Common myeloid progenitor, CD34-positive (primary cell): Measurements from ENCODE around the gene L3MBTL1.

Source experiments
- CTCF ChIA-PET: fragments of 350-600 bp; sonication (Branson Sonifier 250); formaldehyde crosslinking; loops from one replicate; lab custom pipeline; 2021; ENCODE audit warnings: antibody characterized with exemption; lab: Charles Lee
- POLR2A ChIA-PET: fragments of 350-600 bp; sonication (Branson Sonifier 250); formaldehyde crosslinking; loops from one replicate; lab custom pipeline; 2021; ENCODE audit warnings: antibody characterized with exemption; lab: Charles Lee
- DNase-seq, 3 donors: peaks; one replicate each; pipeline versions ENCODE4 v3.0.0 to v3.0.0-alpha.2; 2013
- H3K27ac ChIP-seq, 2 experiments: 1 replicate in 1 of 2; 2 replicates in 1 of 2; pipeline ENCODE4 v1.7.0; 2013; ENCODE audit warnings: inconsistent platforms in 2 of 2, low read length in 2 of 2, mild to moderate bottlenecking in 2 of 2, low read depth in 1 of 2, moderate library complexity in 1 of 2; ENCODE audit not compliant: severe bottlenecking in 2 of 2, insufficient read depth in 1 of 2, poor library complexity in 1 of 2
- H3K27me3 ChIP-seq, 5 experiments: replicated peaks in 2 of 5; 1 replicate in 3 of 5; 2 replicates in 2 of 5; pipeline versions ENCODE4 v1.6.1 to v1.7.0; 2013; ENCODE audit warnings: low read length in 4 of 5, mild to moderate bottlenecking in 2 of 5, moderate library complexity in 2 of 5, inconsistent platforms in 1 of 5; ENCODE audit not compliant: insufficient read depth in 5 of 5, control insufficient read depth in 4 of 5
- H3K36me3 ChIP-seq, 4 experiments: 1 replicate in 2 of 4; 2 replicates in 2 of 4; pipeline versions ENCODE4 v1.6.1 to v1.7.0; 2013; ENCODE audit warnings: low read length in 3 of 4, control low read depth in 1 of 4, mild to moderate bottlenecking in 1 of 4; ENCODE audit not compliant: control insufficient read depth in 4 of 4, insufficient read depth in 4 of 4
- H3K4me1 ChIP-seq, 4 experiments: 1 replicate in 3 of 4; 2 replicates in 1 of 4; pipeline versions ENCODE4 v1.6.1 to v1.7.1; 2013; ENCODE audit warnings: low read length in 3 of 4, mild to moderate bottlenecking in 3 of 4, control low read depth in 1 of 4, inconsistent platforms in 1 of 4, moderate library complexity in 1 of 4; ENCODE audit not compliant: control insufficient read depth in 4 of 4, insufficient read depth in 4 of 4; ENCODE audit errors: control extremely low read depth in 1 of 4
- H3K4me3 ChIP-seq, 7 experiments: 1 replicate in 4 of 7; 2 replicates in 3 of 7; pipeline versions ENCODE4 v1.5.1 to v1.7.0; 2013; ENCODE audit warnings: mild to moderate bottlenecking in 7 of 7, low read length in 6 of 7, moderate library complexity in 6 of 7, inconsistent platforms in 2 of 7, low read depth in 2 of 7, control low read depth in 1 of 7; ENCODE audit not compliant: insufficient read depth in 4 of 7, control insufficient read depth in 1 of 7; ENCODE audit errors: extremely low read depth in 1 of 7
- H3K9me3 ChIP-seq, 5 experiments: 1 replicate in 4 of 5; 2 replicates in 1 of 5; pipeline versions ENCODE4 v1.6.1 to v1.7.1; 2013; ENCODE audit warnings: low read length in 4 of 5, mild to moderate bottlenecking in 2 of 5, inconsistent platforms in 1 of 5, low read depth in 1 of 5, moderate library complexity in 1 of 5; ENCODE audit not compliant: control insufficient read depth in 4 of 5, insufficient read depth in 2 of 5; ENCODE audit errors: control extremely low read depth in 1 of 5
- WGBS: methylation state at CpG from one replicate; pipeline ENCODE4 v1.1.5; 2013; ENCODE audit not compliant: insufficient coverage; 5-methylcytosine and 5-hydroxymethylcytosine counted together

Gene L3MBTL1

GRCh38 chr20:43550456-43550855 is 43.0 kb downstream of the L3MBTL1 start:
- no peak overlapping the region for H3K27ac ChIP-seq
- POLR2A ChIA-PET, result no interaction called here

GRCh38 chr20:43554369-43554768 is 46.9 kb downstream of the L3MBTL1 start:
- ChIA-PET CTCF (no interaction called here), POLR2A (interaction anchor here (0.7 kb wide), 1 partner anchor 121 kb away, joined by 6 read pairs; no protein-coding TSS in a partner anchor)
- DNase-seq, result peak in 2 of 3 donors; percentile 6 to 9
- no peak overlapping the region for H3K27ac ChIP-seq
- peaks cover 0 to 2% (median 0%) of the 10 kb centered on the region in 5 experiments for H3K27me3 ChIP-seq
- H3K4me3 ChIP-seq, result no peak overlapping the region
- no peaks in the 10 kb centered on the region for H3K9me3 ChIP-seq
- WGBS, result no CpG with 5 or more reads among the region's 3 CpGs
- H3K36me3 ChIP-seq, result no peaks in the 10 kb centered on the region
- H3K4me1 ChIP-seq, result peaks cover 0 to 3% (median 0%) of the 10 kb centered on the region in 4 experiments

More at GRCh38 chr20:43550456-43550855, 43.0 kb downstream of the L3MBTL1 start:
- Histone ChIP-seq H3K36me3 (peaks cover 0 to 9% (median 0%) of the 10 kb centered on the region in 4 experiments), H3K4me1 (peaks cover 0 to 3% (median 0%) of the 10 kb centered on the region in 4 experiments), H3K27me3 (peaks cover 0 to 2% (median 0%) of the 10 kb centered on the region in 5 experiments), H3K4me3 (no peak overlapping the region), H3K9me3 (peaks cover 0 to 5% (median 0%) of the 10 kb centered on the region in 5 experiments)
- CTCF ChIA-PET, result no interaction called here
- 100% methylated on average over 1 of the region's 2 CpGs for WGBS
- DNase-seq, result no peak

DNA sequence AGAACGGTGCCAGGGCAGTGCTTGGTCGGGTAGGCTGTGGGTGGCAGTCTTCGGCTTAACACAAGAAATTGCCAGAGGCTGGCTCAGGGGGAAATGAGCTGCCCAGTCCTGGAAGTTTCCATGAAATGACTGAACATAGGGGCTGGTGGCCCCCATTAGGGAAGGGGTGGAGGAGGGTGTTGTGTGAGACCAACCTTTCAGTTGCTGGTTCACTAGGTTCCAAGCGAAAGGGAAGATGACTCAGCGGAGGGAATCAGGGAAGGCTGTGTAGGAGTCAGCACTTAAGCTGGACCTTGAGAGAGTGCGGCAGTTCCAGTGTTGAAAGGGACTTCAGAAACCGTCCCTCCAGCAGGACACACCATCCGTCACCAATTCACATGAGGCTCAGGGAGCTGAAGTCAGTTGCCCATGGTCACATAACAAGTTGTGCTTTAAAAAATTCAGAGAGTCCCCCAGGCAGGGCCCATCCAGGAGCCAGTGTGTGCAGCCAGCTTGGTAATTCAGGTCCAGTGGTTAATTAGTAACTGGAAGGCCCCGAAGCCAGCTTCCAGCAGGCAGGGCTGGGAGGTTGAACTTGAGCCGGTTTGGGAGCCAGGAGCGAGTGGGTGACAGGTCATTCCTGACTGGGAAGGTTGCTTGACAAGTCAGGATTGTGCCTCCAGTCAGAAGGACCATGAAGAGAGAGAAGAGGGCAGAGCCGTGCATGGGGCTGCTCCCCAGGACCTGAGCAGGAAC is 51.1 kb downstream of the L3MBTL1 start, which contains the start of gene SGK2:
TSS of gene SGK2 (plus strand) at position 616 of the 735 bp plus-strand sequence. CDS start 7,469 bp downstream, outside the sequence.
- Histone ChIP-seq H3K36me3 (no peaks in the 10 kb centered on the region), H3K27me3 (no peaks in the 10 kb centered on the region), H3K4me3 (no peak within 1 kb of the TSS), H3K4me1 (no peaks in the 10 kb centered on the region), H3K9me3 (no peaks in the 10 kb centered on the region), H3K27ac (no peak within 1 kb of the TSS)
- DNase-seq, result no peak
- 96% methylated on average over 12 of the region's 12 CpGs for WGBS
- ChIA-PET CTCF (interaction anchor here (1.3 kb wide), 1 partner anchor 10 kb away, joined by 3 read pairs; no protein-coding TSS in a partner anchor), POLR2A (no interaction called here)

DNA sequence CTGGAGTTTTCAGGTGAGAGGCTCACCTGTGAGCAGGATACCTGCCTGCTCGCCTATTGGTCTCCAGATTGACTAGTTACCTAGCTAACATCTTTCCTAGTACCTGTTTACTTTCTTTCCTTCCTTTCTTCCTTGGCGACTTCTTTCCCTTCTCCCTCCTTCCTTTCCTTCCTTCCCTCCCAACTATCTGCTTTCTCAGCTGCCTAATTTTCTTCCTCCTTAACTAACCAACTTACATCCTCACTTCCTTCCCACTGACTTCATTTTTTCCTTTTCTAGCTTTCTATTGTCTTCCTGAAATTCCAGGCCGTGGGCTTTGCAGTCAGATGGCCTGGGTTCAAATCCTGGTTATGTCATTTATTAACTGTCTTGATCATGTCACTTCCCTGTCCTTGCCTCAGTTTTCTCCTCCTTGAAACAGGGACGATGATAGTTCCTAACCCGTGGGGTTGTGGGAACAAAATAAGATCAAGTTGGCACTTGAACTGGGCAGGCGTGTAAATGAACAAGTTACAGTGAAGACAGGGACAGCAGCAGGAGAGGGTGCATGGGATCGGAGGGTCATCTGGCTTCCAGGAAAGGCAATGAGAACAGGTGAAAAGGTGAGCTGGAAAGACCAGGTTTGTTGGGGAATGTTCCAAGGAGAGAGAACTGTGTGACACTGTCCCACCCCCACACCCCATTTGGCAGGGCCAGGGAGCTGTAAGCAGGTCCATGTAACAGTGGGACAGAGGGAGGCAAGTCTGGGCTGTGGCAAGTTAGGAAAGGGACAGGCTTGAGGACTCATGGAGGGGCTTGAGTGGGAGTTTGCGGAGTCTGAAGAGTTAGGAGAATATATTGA is 51.9 kb downstream of the L3MBTL1 start:
- Histone ChIP-seq H3K36me3 (no peaks in the 10 kb centered on the region), H3K27me3 (no peaks in the 10 kb centered on the region), H3K4me3 (no peak overlapping the region), H3K4me1 (no peaks in the 10 kb centered on the region), H3K9me3 (no peaks in the 10 kb centered on the region), H3K27ac (no peak overlapping the region)
- ChIA-PET CTCF (interaction anchor here (1.3 kb wide), 1 partner anchor 9 kb away, joined by 3 read pairs; no protein-coding TSS in a partner anchor), POLR2A (no interaction called here)
- DNase-seq, result no peak
- WGBS, result 93% methylated on average over 7 of the region's 8 CpGs

- H3K36me3 ChIP-seq, result no peaks in the 10 kb centered on the region
- H3K4me1 ChIP-seq, result no peaks in the 10 kb centered on the region
- H3K4me3 ChIP-seq, result no peak overlapping the region
- no peak overlapping the region for H3K27ac ChIP-seq
- 100% methylated on average over 2 of the region's 3 CpGs for WGBS
- no peaks in the 10 kb centered on the region for H3K9me3 ChIP-seq
- POLR2A ChIA-PET, result no interaction called here
- no peak for DNase-seq
- CTCF ChIA-PET, result no interaction called here
- H3K27me3 ChIP-seq, result no peaks in the 10 kb centered on the region
These were observed 53.5 kb downstream of the L3MBTL1 start for GRCh38 chr20:43560974-43561373.

DNA sequence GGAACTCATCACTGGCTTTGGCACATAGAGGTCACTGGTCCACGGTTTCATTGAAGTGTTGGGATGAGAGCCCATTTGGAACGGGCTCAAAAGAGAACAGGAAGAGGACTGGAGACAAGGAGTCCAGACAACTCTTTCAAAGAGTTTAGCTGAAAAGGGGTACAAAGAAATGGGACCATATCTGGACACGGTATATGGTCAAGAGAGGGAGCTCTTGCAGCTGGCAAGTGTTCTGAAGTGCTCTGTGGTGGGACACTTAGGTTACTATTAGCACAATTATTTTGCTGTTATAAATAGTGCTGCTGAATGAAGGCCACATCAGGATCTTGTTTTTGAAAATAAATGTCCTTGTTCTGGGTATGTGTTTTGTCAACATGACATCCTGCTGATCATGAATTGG is 55.9 kb downstream of the L3MBTL1 start:
- Histone ChIP-seq H3K4me3 (no peak overlapping the region), H3K27me3 (no peaks in the 10 kb centered on the region), H3K4me1 (no peaks in the 10 kb centered on the region), H3K27ac (no peak overlapping the region), H3K36me3 (no peaks in the 10 kb centered on the region), H3K9me3 (no peaks in the 10 kb centered on the region)
- no peak for DNase-seq
- POLR2A ChIA-PET, result no interaction called here
- 75% methylated on average over 2 of the region's 3 CpGs for WGBS
- CTCF ChIA-PET, result no interaction called here
